Activated CD4-positive, alpha-beta T cell treated with anti-CD3 and anti-CD28 coated beads for 36 hours (primary cell): ENCODE results near the gene GIMAP5. TPM values are rescaled to one million over a fixed set of nuclear protein-coding genes. Genes with fewer than 3 reads are reported as not detected.

Source experiments
- ATAC-seq: fragments of 200-7000 bp; cut with Tn5 transposase; one replicate; pipeline ENCODE4 v1.10.0; 2021; ENCODE audit warnings: mild to moderate bottlenecking, moderate library complexity
- CTCF ChIA-PET: fragments of 350-600 bp; sonication (Branson Sonifier 250); formaldehyde crosslinking; loops from one replicate; lab custom pipeline; 2021; ENCODE audit warnings: antibody characterized with exemption; lab: Charles Lee
- POLR2A ChIA-PET: fragments of 350-600 bp; sonication (Branson Sonifier 250); formaldehyde crosslinking; loops from one replicate; lab custom pipeline; 2021; ENCODE audit warnings: antibody characterized with exemption, inconsistent platforms; lab: Charles Lee
- DNase-seq: peaks from one replicate; pipeline ENCODE4 v3.0.0-alpha.2; 2020
- H3K27ac Mint-ChIP-seq: one replicate; pipeline ENCODE4 v1.8.0; 2021; ENCODE audit warnings: mixed read lengths
- H3K27me3 Mint-ChIP-seq: one replicate; pipeline ENCODE4 v1.8.0; 2021; ENCODE audit warnings: mixed read lengths
- H3K36me3 Mint-ChIP-seq: one replicate; pipeline ENCODE4 v1.8.0; 2021; ENCODE audit warnings: low read depth, mixed read lengths
- H3K4me1 Mint-ChIP-seq: one replicate; pipeline ENCODE4 v1.8.0; 2021; ENCODE audit warnings: mixed read lengths
- H3K4me3 Mint-ChIP-seq: one replicate; pipeline ENCODE4 v1.8.0; 2021; ENCODE audit warnings: mild to moderate bottlenecking, moderate library complexity, mixed read lengths
- H3K9me3 Mint-ChIP-seq: one replicate; pipeline ENCODE4 v1.8.0; 2021; ENCODE audit warnings: low read depth, mixed read lengths
- intact Hi-C, 2 experiments: fragments of 100-400 bp; cut with DNase I in 1 of 2; cut with micrococcal nuclease in 1 of 2; formaldehyde crosslinking; loops; one replicate each; pipeline versions ENCODE4 v1.14.2 to v1.15.1; 2022 to 2024; cut with DNase I, micrococcal nuclease
- total RNA-seq, 2 experiments: library from RNA; stranded (reverse); gene quantifications; one replicate each; pipeline ENCODE4 v1.2.3, GENCODE V29; 2021

GIMAP5 gene
- total RNA-seq, 2 experiments from 2014 or later, result 47.6 to 53.3 TPM

DNA sequence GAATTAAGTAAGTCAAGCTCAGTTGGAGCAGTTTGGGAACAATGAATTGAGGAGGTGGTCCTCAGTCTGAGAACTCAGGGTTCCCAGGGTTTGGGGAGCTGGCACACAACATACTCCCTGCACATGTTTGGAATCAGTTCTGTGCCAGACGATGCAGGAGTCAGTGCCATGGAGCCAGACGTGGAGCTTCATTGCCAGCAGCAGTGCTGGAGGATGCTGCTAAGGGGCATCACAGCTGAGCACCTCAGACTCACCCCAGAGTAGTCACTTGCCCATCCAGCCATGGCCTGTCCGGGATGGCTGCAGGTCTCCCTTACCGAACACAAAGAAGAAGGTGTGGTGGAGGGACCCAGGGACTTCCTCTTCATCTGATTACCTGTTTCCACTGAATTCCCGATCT is 7.9 kb downstream of the GIMAP5 start:
- DNase-seq, result no peak
- POLR2A ChIA-PET, result interaction anchor here (1.0 to 1.2 kb wide), 2 partner anchors 12 to 178 kb away, joined by 4 read pairs; partner anchors contain the start of gene GIMAP4
- H3K4me1 Mint-ChIP-seq, result peaks cover 96% of the 10 kb centered on the region
- ATAC-seq, result peak; percentile 8
- CTCF ChIA-PET, result interaction anchor here (0.5 to 1.5 kb wide), 4 partner anchors 9 to 296 kb away, joined by 3 to 4 read pairs (median 3); no protein-coding TSS in a partner anchor
- peak overlapping the region; percentile 95 for H3K27ac Mint-ChIP-seq
- H3K4me3 Mint-ChIP-seq, result peak overlapping the region; percentile 41
- intact Hi-C loops, result no loop called here
- H3K27me3 Mint-ChIP-seq, result no peaks in the 10 kb centered on the region
- H3K36me3 Mint-ChIP-seq, result peaks cover 61% of the 10 kb centered on the region
- no peaks in the 10 kb centered on the region for H3K9me3 Mint-ChIP-seq

DNA sequence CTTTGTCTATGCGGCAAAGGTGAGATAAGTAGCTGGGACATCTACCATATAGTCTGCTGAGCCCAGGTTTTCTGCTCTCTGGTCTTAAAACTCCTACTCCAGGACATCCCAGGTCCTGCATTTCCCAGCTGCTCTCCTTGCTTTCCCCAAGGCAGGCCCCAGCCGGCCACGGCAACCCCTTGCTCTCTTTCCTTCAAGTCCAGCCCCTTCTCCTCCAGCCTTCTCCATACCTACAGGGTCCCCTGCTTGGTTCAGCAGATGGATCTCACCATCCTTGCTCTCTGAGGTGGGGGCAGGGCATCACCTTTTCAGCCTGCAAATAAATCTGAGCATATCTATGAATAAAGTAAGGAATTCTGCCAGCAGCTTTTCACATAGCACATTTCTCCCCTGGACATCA is 8.7 kb downstream of the GIMAP5 start:
- H3K27me3 Mint-ChIP-seq, result no peaks in the 10 kb centered on the region
- no peak for ATAC-seq
- intact Hi-C loops, result no loop called here
- ChIA-PET CTCF (interaction anchor here (0.7 to 1.5 kb wide), 3 partner anchors 23 to 175 kb away, joined by 3 read pairs; partner anchors contain the start of gene GIMAP1), POLR2A (no interaction called here)
- H3K4me3 Mint-ChIP-seq, result peak overlapping the region; percentile 41
- H3K36me3 Mint-ChIP-seq, result peaks cover 53% of the 10 kb centered on the region
- no peaks in the 10 kb centered on the region for H3K9me3 Mint-ChIP-seq
- H3K27ac Mint-ChIP-seq, result peak overlapping the region; percentile 95
- peaks cover 96% of the 10 kb centered on the region for H3K4me1 Mint-ChIP-seq
- no peak for DNase-seq

DNA sequence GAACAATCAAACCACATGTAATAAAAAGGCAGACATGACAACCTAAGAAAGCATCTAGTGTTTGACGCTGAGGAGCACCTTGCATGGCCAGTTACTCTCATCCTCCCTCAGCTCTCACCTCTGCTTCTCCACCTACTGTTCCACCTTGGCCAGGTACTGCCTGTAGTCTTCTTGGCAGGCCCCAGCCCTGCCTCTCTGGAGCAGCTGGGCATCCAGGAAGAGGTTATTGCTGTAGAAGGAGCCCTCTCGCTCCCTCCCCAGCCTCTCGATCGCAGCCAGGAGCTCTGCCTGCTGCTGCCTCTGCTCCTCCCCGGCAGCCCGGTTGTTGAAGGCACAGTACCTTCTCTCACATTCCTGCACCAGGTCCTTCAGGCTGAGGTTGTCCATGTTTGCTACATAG is 9.7 kb downstream of the GIMAP5 start:
- Mint-ChIP-seq H3K4me1 (peaks cover 90% of the 10 kb centered on the region), H3K4me3 (peak overlapping the region; percentile 32), H3K27ac (peak overlapping the region; percentile 83), H3K36me3 (peaks cover 42% of the 10 kb centered on the region), H3K9me3 (no peaks in the 10 kb centered on the region), H3K27me3 (no peaks in the 10 kb centered on the region)
- intact Hi-C loops, result no loop called here
- ATAC-seq, result peak; percentile 9
- ChIA-PET CTCF (interaction anchor here (1.2 kb wide), 1 partner anchor 10 kb away, joined by 7 read pairs; no protein-coding TSS in a partner anchor), POLR2A (interaction anchor here (0.5 kb wide), 1 partner anchor 178 kb away, joined by 3 read pairs; no protein-coding TSS in a partner anchor)
- no peak for DNase-seq

DNA sequence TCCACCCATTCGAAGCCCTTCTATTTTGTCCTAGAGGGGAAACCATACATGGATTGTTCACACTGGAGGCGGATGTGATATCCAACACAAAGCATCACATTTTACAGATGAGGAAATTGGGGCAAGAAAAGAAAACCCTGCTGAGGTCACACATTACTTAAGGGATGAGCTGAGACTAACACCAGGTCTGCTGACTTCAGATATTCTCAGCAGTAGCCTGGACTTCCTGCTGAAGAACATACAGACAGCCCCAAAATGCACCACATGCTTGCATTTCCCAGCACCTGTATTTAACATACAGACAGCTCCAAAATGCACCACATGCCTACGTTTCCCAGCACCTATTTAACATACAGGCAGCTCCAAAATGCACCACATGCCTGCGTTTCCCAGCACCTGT is 11.2 kb downstream of the GIMAP5 start:
- Mint-ChIP-seq H3K36me3 (peaks cover 29% of the 10 kb centered on the region), H3K9me3 (no peaks in the 10 kb centered on the region), H3K27ac (peak overlapping the region; percentile 65), H3K4me3 (no peak overlapping the region), H3K27me3 (no peaks in the 10 kb centered on the region), H3K4me1 (peaks cover 87% of the 10 kb centered on the region)
- intact Hi-C loops, result no loop called here
- CTCF ChIA-PET, result interaction anchor here (1.1 to 1.4 kb wide), 4 partner anchors 10 to 179 kb away, joined by 3 to 6 read pairs (median 4); partner anchors contain the start of gene GIMAP1
- ATAC-seq (peak; percentile 31), DNase-seq (no peak)
- POLR2A ChIA-PET, result interaction anchor here (0.5 kb wide), 1 partner anchor 284 kb away, joined by 4 read pairs; no protein-coding TSS in a partner anchor

DNA sequence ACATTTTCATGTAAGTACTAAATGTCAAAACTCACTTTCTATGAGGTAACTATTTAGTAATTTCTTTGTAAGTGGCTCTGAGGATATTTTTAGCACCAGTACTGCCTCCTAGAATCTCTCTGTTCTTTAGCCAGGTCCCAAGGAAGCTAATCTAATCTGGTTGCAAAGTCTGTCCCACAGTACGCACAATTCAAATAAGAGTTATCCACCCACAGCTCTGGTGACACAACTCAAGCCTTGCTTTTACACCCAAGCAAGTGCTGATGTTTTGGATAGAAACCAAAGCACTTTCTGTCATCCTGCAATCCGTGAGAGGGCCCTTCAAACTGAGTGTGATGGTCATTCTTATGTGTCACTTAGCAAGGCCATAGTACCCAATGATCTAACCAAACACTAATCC is 14.5 kb downstream of the GIMAP5 start:
- H3K27me3 Mint-ChIP-seq, result no peaks in the 10 kb centered on the region

DNA sequence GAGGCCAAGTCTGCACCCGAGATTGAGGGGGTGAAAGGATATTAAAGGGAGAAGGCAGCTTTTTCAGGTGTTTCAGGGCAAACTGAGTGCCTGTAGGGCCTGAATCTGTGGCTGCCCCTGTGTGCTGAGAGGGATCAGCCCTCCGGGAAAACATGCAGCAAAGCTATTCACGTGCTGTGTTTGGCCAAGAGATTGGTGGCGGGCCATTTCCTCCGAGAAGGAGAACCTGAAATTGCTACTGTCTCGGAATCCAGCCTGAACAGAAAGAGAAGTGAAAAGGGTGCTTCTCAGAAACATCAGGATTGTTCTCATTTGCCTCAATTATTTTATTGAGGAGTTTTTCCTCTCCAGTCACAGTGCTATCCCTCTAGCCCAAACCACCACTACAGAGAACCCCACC is 16.0 kb downstream of the GIMAP5 start:
- Mint-ChIP-seq H3K9me3 (no peaks in the 10 kb centered on the region), H3K36me3 (peaks cover 2% of the 10 kb centered on the region), H3K4me3 (peak overlapping the region; percentile 9), H3K27me3 (no peaks in the 10 kb centered on the region), H3K27ac (peak overlapping the region; percentile 92), H3K4me1 (peaks cover 78% of the 10 kb centered on the region)
- DNase-seq (no peak), ATAC-seq (no peak)
- intact Hi-C loops, result loop anchor here in 1 of 2 experiments (1.0 kb wide), 1 partner anchor 9 kb away; no protein-coding TSS in a partner anchor
- POLR2A ChIA-PET, result no interaction called here
- CTCF ChIA-PET, result interaction anchor here (5.0 kb wide), 1 partner anchor 15 kb away, joined by 23 read pairs; the partner anchor contains the start of gene GIMAP5

More for the DNA sequence above, 14.5 kb downstream of the GIMAP5 start:
- ATAC-seq (no peak), DNase-seq (no peak)
- Mint-ChIP-seq H3K27ac (no peak overlapping the region), H3K36me3 (peaks cover 2% of the 10 kb centered on the region), H3K4me3 (no peak overlapping the region), H3K9me3 (no peaks in the 10 kb centered on the region), H3K4me1 (peaks cover 86% of the 10 kb centered on the region)
- ChIA-PET POLR2A (interaction anchor here (0.7 to 1.1 kb wide), 2 partner anchors 14 to 66 kb away, joined by 3 to 6 read pairs; partner anchors contain the start of genes GIMAP2 and GIMAP5), CTCF (interaction anchor here (1.3 kb wide), 1 partner anchor 9 kb away, joined by 4 read pairs; no protein-coding TSS in a partner anchor)
- intact Hi-C loops, result no loop called here

DNA sequence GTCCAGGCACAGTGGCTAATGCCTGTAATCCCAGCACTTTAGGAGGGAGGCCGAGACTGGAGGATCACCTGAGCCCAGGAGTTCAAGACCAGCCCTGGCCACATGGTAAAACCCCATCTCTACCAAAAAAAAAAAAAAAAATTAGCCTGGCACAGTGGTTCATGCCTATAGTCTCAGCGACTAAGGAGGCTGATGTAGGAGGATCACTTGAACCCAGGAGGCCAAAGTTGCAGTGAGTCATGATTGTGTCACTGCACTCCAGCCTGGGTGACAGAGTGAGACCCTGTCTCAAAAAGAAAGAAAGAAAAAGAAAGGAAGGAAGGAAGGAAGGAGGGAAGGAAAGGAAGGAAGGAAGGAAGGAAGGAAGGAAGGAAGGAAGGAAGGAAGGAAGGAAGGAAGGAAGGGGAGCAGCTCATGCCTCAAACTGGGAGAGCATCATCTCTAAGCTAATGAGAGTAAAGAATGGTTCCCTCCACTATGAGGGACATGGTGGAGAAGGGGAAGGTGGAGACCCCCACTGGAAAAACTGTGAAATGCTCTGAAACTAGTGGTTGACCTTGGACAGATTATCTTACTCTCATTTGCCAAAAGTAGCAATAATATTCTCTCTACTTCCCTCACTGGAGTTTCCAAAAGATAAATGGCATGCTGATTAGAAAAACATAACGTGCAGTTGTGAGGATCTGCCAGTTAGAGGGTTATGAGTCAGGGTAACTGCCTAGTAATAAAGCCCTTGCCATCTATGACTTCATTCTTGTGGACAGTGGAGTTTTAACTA is 16.8 kb downstream of the GIMAP5 start:
- Mint-ChIP-seq H3K4me3 (peak overlapping the region; percentile 21), H3K27me3 (no peaks in the 10 kb centered on the region)

DNA sequence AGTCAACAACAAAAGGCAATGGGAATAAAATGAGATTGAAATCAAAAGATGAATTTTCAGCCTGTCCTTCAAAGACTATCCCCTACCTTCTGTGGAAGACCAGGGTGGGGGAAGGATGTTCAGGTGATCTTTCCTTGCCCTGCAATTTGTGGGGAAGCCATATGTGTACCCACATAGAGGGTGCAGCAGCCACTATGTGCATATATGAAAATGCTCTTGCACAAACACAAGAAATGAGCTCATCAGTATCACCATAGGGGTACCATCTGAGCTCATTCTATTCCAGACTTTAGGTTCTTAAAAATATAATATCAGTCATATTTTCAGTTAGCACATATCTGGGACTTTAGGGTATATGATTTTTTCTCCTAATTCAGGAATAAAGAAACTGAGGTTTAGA is 17.7 kb downstream of the GIMAP5 start:
- POLR2A ChIA-PET, result interaction anchor here (0.5 to 1.9 kb wide), 17 partner anchors 17 to 1606 kb away, joined by 3 to 15 read pairs (median 7); partner anchors contain the start of genes GIMAP1, GIMAP2, GIMAP4 and GIMAP5
- peaks cover 61% of the 10 kb centered on the region for H3K4me1 Mint-ChIP-seq
- CTCF ChIA-PET, result interaction anchor here (0.6 to 5.0 kb wide), 30 partner anchors 11 to 400 kb away, joined by 3 to 69 read pairs (median 4); partner anchors contain the start of genes GIMAP1, GIMAP5, GIMAP6 and GIMAP8
- intact Hi-C loops, result loop anchor here (1.0 to 5.0 kb wide), 19 partner anchors 17 to 468 kb away; partner anchors contain the start of genes GIMAP1 (in 1 of the 2), GIMAP2 (in 1 of the 2), GIMAP6 (in 1 of the 2) and GIMAP7 (in 1 of the 2)
- H3K27ac Mint-ChIP-seq, result peak overlapping the region; percentile 89
- DNase-seq, result no peak
- no peaks in the 10 kb centered on the region for H3K9me3 Mint-ChIP-seq
- H3K27me3 Mint-ChIP-seq, result no peaks in the 10 kb centered on the region
- peak overlapping the region; percentile 68 for H3K4me3 Mint-ChIP-seq
- ATAC-seq, result peak; percentile 59
- peaks cover 2% of the 10 kb centered on the region for H3K36me3 Mint-ChIP-seq

More for the DNA sequence above, 16.8 kb downstream of the GIMAP5 start:
- H3K9me3 Mint-ChIP-seq, result no peaks in the 10 kb centered on the region
- H3K4me1 Mint-ChIP-seq, result peaks cover 70% of the 10 kb centered on the region
- intact Hi-C loops, result loop anchor here (1.0 to 2.0 kb wide), 10 partner anchors 10 to 239 kb away; partner anchors contain the start of genes GIMAP1 (in 1 of the 2), GIMAP2 (in 1 of the 2), GIMAP6 (in 1 of the 2) and GIMAP7 (in 1 of the 2)
- H3K27ac Mint-ChIP-seq, result peak overlapping the region; percentile 92
- CTCF ChIA-PET, result interaction anchor here (0.6 to 5.0 kb wide), 4 partner anchors 9 to 193 kb away, joined by 3 to 23 read pairs (median 3); partner anchors contain the start of gene GIMAP5
- POLR2A ChIA-PET, result interaction anchor here (0.6 kb wide), 1 partner anchor 378 kb away, joined by 3 read pairs; no protein-coding TSS in a partner anchor
- peak; percentile 69 for ATAC-seq
- H3K36me3 Mint-ChIP-seq, result peaks cover 2% of the 10 kb centered on the region
- DNase-seq, result peak; percentile 43

DNA sequence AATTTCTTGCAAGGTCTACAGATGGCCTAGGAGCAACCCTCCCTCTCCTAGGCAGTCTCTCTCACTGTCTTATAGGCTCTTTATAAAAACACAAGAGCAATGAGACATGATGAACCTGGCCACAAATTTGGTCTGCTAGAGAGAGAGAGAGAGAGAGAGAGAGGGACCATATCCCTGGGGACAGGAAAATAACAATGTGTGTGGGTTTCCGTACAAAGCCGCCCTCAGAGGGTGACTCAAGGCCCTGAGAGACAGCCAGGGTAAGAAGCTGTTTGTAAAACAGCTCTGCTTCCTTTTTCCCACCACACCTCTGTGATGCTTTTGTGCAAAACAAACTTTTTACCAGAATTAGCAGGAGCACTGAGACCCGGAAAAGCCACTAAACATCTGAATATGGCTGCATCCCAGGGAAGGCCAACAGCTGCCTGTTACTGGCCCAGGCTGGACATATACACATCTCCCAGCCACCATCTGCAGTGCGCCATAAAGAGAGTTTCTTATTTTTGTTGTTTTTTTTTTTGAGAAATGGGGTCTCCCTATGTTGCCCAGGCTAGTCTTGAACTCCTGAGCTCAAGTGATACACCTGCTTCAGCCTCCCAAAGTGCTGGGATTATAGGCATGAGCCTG is 18.4 kb downstream of the GIMAP5 start:
- peak; percentile 70 for ATAC-seq
- peak; percentile 84 for DNase-seq
- Mint-ChIP-seq H3K4me3 (peak overlapping the region; percentile 68), H3K27ac (peak overlapping the region; percentile 89), H3K4me1 (peaks cover 56% of the 10 kb centered on the region), H3K27me3 (no peaks in the 10 kb centered on the region), H3K36me3 (peaks cover 2% of the 10 kb centered on the region), H3K9me3 (no peaks in the 10 kb centered on the region)
- ChIA-PET CTCF (interaction anchor here (0.5 to 5.0 kb wide), 31 partner anchors 11 to 592 kb away, joined by 3 to 69 read pairs (median 3); partner anchors contain the start of genes GIMAP1, GIMAP5, GIMAP6 and GIMAP8), POLR2A (interaction anchor here (0.5 to 1.9 kb wide), 19 partner anchors 18 to 1629 kb away, joined by 3 to 15 read pairs (median 4); partner anchors contain the start of genes GIMAP1, GIMAP2, GIMAP4 and GIMAP5)
- intact Hi-C loops, result loop anchor here (1.0 to 5.0 kb wide), 14 partner anchors 17 to 468 kb away; partner anchors contain the start of genes GIMAP2 (in 1 of the 2), GIMAP6 (in 1 of the 2), GIMAP7 (in 1 of the 2) and REPIN1 (in 1 of the 2)

DNA sequence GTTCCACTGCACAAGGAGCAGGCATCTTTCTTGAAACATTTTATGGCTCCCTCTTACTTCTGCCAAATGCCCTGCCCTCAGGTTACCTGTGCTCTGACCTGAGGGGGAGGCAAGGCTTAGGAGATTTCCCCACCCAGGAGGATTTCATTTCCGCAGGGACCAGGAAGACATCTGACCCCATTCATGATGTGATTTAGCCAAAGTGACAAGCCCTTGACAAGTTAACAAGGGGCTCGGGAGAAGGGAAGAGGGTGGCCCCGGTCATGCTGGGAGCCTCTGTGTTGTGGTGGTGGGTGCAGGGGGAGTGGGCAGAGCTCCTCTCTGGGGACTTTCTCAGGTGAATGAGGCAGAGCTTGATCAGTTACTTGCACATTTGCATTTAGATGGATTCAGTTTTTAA is 18.9 kb downstream of the GIMAP5 start:
- ATAC-seq, result no peak
- intact Hi-C loops, result loop anchor here (5.0 kb wide), 3 partner anchors 379 to 469 kb away; partner anchors contain the start of genes REPIN1 (in 1 of the 2) and ZNF775 (in 1 of the 2)
- Mint-ChIP-seq H3K27me3 (no peaks in the 10 kb centered on the region), H3K27ac (peak overlapping the region; percentile 89), H3K4me1 (peaks cover 52% of the 10 kb centered on the region), H3K36me3 (peaks cover 2% of the 10 kb centered on the region), H3K9me3 (no peaks in the 10 kb centered on the region), H3K4me3 (peak overlapping the region; percentile 7)
- ChIA-PET POLR2A (interaction anchor here (0.6 to 1.9 kb wide), 15 partner anchors 18 to 1630 kb away, joined by 3 to 15 read pairs (median 5); partner anchors contain the start of genes GIMAP1, GIMAP4, GIMAP5 and ZNF425), CTCF (interaction anchor here (0.5 to 5.0 kb wide), 20 partner anchors 14 to 592 kb away, joined by 3 to 69 read pairs (median 4); partner anchors contain the start of genes GIMAP1, GIMAP5, GIMAP6 and GIMAP8)
- no peak for DNase-seq
